Skin of body (tissue), 2 donors: ENCODE results near the gene RPA1. TPM values are rescaled to one million over a fixed set of nuclear protein-coding genes. Genes with fewer than 3 reads are reported as not detected.
"Not testable (repeated sequence)": the region's sequence is repeated elsewhere in the genome, so short reads cannot be mapped to it uniquely, and the experiment has no call there.

ENCODE experiments used
- DNase-seq: peaks from one replicate; lab custom pipeline; 2025; lab: John Stamatoyannopoulos, UW
- total RNA-seq: library from RNA; depleted of rRNA; stranded (reverse); fragments of >200 nt; gene quantifications from one replicate; pipeline ENCODE4 v1.2.3, GENCODE V29; 2014

Gene RPA1
- total RNA-seq, 1 donor from 2014 or later = 37.4 TPM

GRCh38 chr17:1878419-1879121 lies 48.8 kb downstream of the RPA1 start:
- DNase-seq = no peak

- DNase-seq = peak; percentile 14
Measured at GRCh38 chr17:1880851-1881630, 51.2 kb downstream of the RPA1 start.

- DNase-seq = no peak
Measured at GRCh38 chr17:1882836-1883235, 53.0 kb downstream of the RPA1 start.

GRCh38 chr17:1883536-1883935 lies 53.7 kb downstream of the RPA1 start:
- DNase-seq = no peak

- no peak for DNase-seq
Measured at GRCh38 chr17:1888741-1889140, 58.9 kb downstream of the RPA1 start.

- DNase-seq = no peak
Measured at GRCh38 chr17:1890758-1891450, 61.1 kb downstream of the RPA1 start.

GRCh38 chr17:1894753-1895339 lies 65.0 kb downstream of the RPA1 start:
- no peak for DNase-seq

- DNase-seq = not testable (repeated sequence)
Measured at GRCh38 chr17:1895479-1895878, 65.7 kb downstream of the RPA1 start.

GRCh38 chr17:1896243-1897104 lies 66.7 kb downstream of the RPA1 start:
- DNase-seq = no peak

- no peak for DNase-seq
Measured at GRCh38 chr17:1897105-1897656, 67.4 kb downstream of the RPA1 start.

GRCh38 chr17:1898332-1898731 lies 68.5 kb downstream of the RPA1 start:
- DNase-seq = no peak

GRCh38 chr17:1898872-1899271 lies 69.1 kb downstream of the RPA1 start:
- DNase-seq = no peak

GRCh38 chr17:1899403-1900000 lies 69.7 kb downstream of the RPA1 start:
- no peak for DNase-seq

- DNase-seq = no peak
Measured at GRCh38 chr17:1904273-1905182, 74.7 kb downstream of the RPA1 start.

- DNase-seq = no peak
Measured at GRCh38 chr17:1905190-1905913, 75.5 kb downstream of the RPA1 start.

- no peak for DNase-seq
Measured at GRCh38 chr17:1906662-1907101, 76.9 kb downstream of the RPA1 start.

- no peak for DNase-seq
Measured at GRCh38 chr17:1907216-1907631, 77.4 kb downstream of the RPA1 start.
